ENCODE measurements around the gene PLA2G2D. TPM values are rescaled to one million over a fixed set of nuclear protein-coding genes. Genes with fewer than 3 reads are reported as not detected.

PLA2G2D gene
- total RNA-seq, 1 donor from 2014 or later, result not detected

DNA sequence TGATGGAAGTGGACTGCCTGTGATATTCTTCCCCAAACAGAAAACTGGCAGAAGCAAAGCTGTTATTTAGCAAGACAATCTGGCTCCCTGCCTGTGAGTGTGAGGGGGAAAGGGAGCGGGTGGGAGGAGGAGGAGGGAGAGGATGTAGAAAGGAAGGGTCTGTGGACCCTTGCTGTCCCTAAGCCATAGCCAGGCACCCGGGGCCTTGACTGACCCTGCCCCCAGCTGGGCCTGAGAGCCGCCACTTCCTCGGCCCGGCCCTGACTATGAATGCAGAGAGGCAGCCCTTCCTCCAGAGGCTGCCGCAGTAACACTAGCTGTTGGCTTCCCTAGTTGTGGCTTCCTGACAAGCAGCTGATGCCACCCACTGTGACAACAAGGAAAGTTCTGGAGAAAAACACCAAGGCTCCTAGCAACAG, 33.7 kb upstream of the PLA2G2D start:
- no peaks in the 10 kb centered on the region for H3K9me3 ChIP-seq (ENCODE audit: control insufficient read depth in 3 of 3, low read length in 3 of 3)
- H3K4me1 ChIP-seq (ENCODE audit: control insufficient read depth in 3 of 3, insufficient read depth in 3 of 3, low read length in 3 of 3), result peaks cover 16 to 19% (median 18%) of the 10 kb centered on the region in 3 donors
- no peak overlapping the region for H3K4me3 ChIP-seq (ENCODE audit: low read length in 3 of 3)
- peaks cover 0 to 18% (median 3%) of the 10 kb centered on the region in 3 donors for H3K27me3 ChIP-seq (ENCODE audit: control insufficient read depth in 3 of 3, insufficient read depth in 3 of 3, low read length in 3 of 3)
- peak overlapping the region in 1 of 3 donors; percentile 60 for H3K9ac ChIP-seq (ENCODE audit: low read depth in 1 of 3, low read length in 3 of 3)
- H3K27ac ChIP-seq (ENCODE audit: low read depth, low read length), result peak overlapping the region; percentile 42
- H3K36me3 ChIP-seq (ENCODE audit: control insufficient read depth in 3 of 3, insufficient read depth in 3 of 3, low read length in 3 of 3), result no peaks in the 10 kb centered on the region

DNA sequence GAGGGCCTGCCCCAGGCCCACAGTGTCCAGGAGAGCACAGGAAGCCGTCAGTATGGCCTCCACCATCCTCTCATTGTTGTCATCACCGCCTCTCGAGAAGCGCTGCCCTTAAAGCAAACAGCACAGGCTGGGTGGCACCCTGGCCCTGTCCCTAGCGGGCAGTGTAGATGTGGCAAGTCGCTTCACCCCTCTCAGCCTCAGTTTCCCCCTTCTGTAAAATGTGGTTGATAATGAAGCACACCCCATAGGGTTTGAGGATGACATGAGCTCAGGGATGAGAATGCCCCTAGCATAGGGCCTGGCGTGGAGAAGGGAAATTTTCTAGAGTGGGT, 33.2 kb upstream of the PLA2G2D start:
- Histone ChIP-seq H3K4me3 (ENCODE audit: low read length in 3 of 3) (peak overlapping the region in 1 of 3 donors; percentile 67), H3K36me3 (ENCODE audit: control insufficient read depth in 3 of 3, insufficient read depth in 3 of 3, low read length in 3 of 3) (no peaks in the 10 kb centered on the region), H3K27ac (ENCODE audit: low read depth, low read length) (peak overlapping the region; percentile 42), H3K9me3 (ENCODE audit: control insufficient read depth in 3 of 3, low read length in 3 of 3) (no peaks in the 10 kb centered on the region), H3K4me1 (ENCODE audit: control insufficient read depth in 3 of 3, insufficient read depth in 3 of 3, low read length in 3 of 3) (peaks cover 16 to 19% (median 18%) of the 10 kb centered on the region in 3 donors), H3K9ac (ENCODE audit: low read depth in 1 of 3, low read length in 3 of 3) (peak overlapping the region in 2 of 3 donors; percentile 59 to 60), H3K27me3 (ENCODE audit: control insufficient read depth in 3 of 3, insufficient read depth in 3 of 3, low read length in 3 of 3) (peaks cover 0 to 18% (median 3%) of the 10 kb centered on the region in 3 donors)

DNA sequence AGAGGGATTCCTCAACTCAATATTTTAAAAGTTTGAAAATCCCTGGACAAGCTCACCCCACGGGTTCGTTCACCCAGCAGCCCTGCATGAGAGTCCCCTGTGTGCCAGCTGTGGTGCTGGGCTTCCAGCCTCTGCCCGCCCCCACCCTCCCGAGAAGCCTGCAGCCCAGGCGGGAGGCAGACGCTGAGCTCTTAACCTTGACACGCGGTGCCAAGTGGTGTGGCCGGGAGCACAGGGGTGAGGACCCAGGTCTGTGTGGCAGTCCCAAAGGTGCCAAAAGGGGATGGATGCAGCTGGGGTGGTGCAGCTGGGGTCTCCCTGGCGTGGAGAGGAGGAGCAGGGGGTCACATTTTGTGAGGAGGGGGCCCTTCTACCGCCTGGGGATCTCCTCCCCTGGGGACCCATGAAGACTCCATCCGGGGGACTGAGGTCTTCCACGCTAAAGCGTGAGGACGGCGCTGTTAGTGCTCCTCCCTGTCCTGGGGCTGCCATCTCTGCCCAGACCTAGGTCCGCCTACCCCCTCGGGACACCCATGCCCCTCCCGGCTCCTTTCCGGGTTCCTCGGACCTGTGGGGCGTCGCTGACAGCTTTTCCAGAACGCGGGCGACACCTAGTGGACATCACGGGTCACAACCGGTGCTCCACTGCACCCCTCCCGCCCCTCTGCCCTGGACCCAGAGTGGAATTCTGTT, 32.7 kb upstream of the PLA2G2D start:
- peaks cover 0 to 18% (median 3%) of the 10 kb centered on the region in 3 donors for H3K27me3 ChIP-seq (ENCODE audit: control insufficient read depth in 3 of 3, insufficient read depth in 3 of 3, low read length in 3 of 3)
- H3K27ac ChIP-seq (ENCODE audit: low read depth, low read length), result peak overlapping the region; percentile 42
- H3K9me3 ChIP-seq (ENCODE audit: control insufficient read depth in 3 of 3, low read length in 3 of 3), result no peaks in the 10 kb centered on the region
- H3K9ac ChIP-seq (ENCODE audit: low read depth in 1 of 3, low read length in 3 of 3), result peak overlapping the region; percentile 57 to 60 (median 59)
- H3K4me3 ChIP-seq (ENCODE audit: low read length in 3 of 3), result peak overlapping the region; percentile 58 to 67 (median 62)
- H3K4me1 ChIP-seq (ENCODE audit: control insufficient read depth in 3 of 3, insufficient read depth in 3 of 3, low read length in 3 of 3), result peaks cover 15 to 19% (median 16%) of the 10 kb centered on the region in 3 donors
- no peaks in the 10 kb centered on the region for H3K36me3 ChIP-seq (ENCODE audit: control insufficient read depth in 3 of 3, insufficient read depth in 3 of 3, low read length in 3 of 3)

GRCh38 chr1:20150969-20151368, 31.6 kb upstream of the PLA2G2D start:
- Histone ChIP-seq H3K27ac (ENCODE audit: low read depth, low read length) (no peak overlapping the region), H3K4me1 (ENCODE audit: control insufficient read depth in 3 of 3, insufficient read depth in 3 of 3, low read length in 3 of 3) (peaks cover 13 to 19% (median 16%) of the 10 kb centered on the region in 3 donors), H3K9me3 (ENCODE audit: control insufficient read depth in 3 of 3, low read length in 3 of 3) (no peaks in the 10 kb centered on the region), H3K4me3 (ENCODE audit: low read length in 3 of 3) (no peak overlapping the region), H3K36me3 (ENCODE audit: control insufficient read depth in 3 of 3, insufficient read depth in 3 of 3, low read length in 3 of 3) (no peaks in the 10 kb centered on the region), H3K27me3 (ENCODE audit: control insufficient read depth in 3 of 3, insufficient read depth in 3 of 3, low read length in 3 of 3) (peaks cover 0 to 18% (median 3%) of the 10 kb centered on the region in 3 donors), H3K9ac (ENCODE audit: low read depth in 1 of 3, low read length in 3 of 3) (no peak overlapping the region)

- Histone ChIP-seq H3K4me1 (ENCODE audit: control insufficient read depth in 3 of 3, insufficient read depth in 3 of 3, low read length in 3 of 3) (peaks cover 13 to 19% (median 16%) of the 10 kb centered on the region in 3 donors), H3K36me3 (ENCODE audit: control insufficient read depth in 3 of 3, insufficient read depth in 3 of 3, low read length in 3 of 3) (no peaks in the 10 kb centered on the region), H3K9ac (ENCODE audit: low read depth in 1 of 3, low read length in 3 of 3) (no peak overlapping the region), H3K4me3 (ENCODE audit: low read length in 3 of 3) (no peak overlapping the region), H3K9me3 (ENCODE audit: control insufficient read depth in 3 of 3, low read length in 3 of 3) (no peaks in the 10 kb centered on the region), H3K27me3 (ENCODE audit: control insufficient read depth in 3 of 3, insufficient read depth in 3 of 3, low read length in 3 of 3) (peaks cover 0 to 18% (median 3%) of the 10 kb centered on the region in 3 donors), H3K27ac (ENCODE audit: low read depth, low read length) (no peak overlapping the region)
Observed at GRCh38 chr1:20150326-20150705, 31.0 kb upstream of the PLA2G2D start.

DNA sequence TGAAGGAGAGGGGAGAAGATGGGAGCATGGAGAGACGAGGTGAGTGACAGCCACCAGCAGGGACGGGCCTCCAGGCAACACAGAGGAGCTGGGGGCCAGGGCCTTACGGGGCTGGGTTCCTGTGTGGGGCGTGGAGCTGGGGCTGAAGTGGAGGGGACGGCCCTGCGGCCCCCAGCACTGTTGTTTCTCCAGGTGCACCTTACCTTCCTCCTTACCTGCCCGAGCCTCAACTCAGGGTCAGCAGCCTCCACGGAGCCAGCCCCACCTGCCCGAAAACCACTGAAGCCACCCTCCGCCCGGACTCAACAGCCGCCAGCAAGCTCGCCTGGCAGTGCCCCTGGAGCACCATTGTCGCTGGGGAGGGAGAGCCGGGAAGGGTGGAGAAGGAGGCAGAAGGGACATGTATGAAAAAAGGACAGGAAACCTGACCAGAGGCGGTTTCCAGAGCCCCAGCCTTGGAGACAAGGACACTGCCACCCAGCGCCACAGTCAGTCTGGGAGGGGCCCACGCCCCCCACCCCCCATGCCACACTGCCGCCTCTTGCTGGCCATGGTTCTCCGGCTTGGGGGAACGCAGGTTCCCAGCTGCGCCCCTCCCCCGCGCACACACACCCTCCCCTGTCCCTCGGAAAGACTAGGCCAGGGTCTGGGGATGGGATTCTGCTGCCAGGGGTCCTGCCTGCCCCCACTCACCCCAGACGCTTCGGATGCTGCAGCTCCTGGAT, 30.4 kb upstream of the PLA2G2D start:
- Histone ChIP-seq H3K4me3 (ENCODE audit: low read length in 3 of 3) (no peak overlapping the region), H3K9me3 (ENCODE audit: control insufficient read depth in 3 of 3, low read length in 3 of 3) (no peaks in the 10 kb centered on the region), H3K9ac (ENCODE audit: low read depth in 1 of 3, low read length in 3 of 3) (no peak overlapping the region), H3K4me1 (ENCODE audit: control insufficient read depth in 3 of 3, insufficient read depth in 3 of 3, low read length in 3 of 3) (peaks cover 13 to 19% (median 16%) of the 10 kb centered on the region in 3 donors), H3K27ac (ENCODE audit: low read depth, low read length) (no peak overlapping the region), H3K27me3 (ENCODE audit: control insufficient read depth in 3 of 3, insufficient read depth in 3 of 3, low read length in 3 of 3) (peaks cover 0 to 18% (median 3%) of the 10 kb centered on the region in 3 donors), H3K36me3 (ENCODE audit: control insufficient read depth in 3 of 3, insufficient read depth in 3 of 3, low read length in 3 of 3) (no peaks in the 10 kb centered on the region)

GRCh38 chr1:20148571-20149500, 29.5 kb upstream of the PLA2G2D start:
- Histone ChIP-seq H3K4me3 (ENCODE audit: low read length in 3 of 3) (no peak overlapping the region), H3K9ac (ENCODE audit: low read depth in 1 of 3, low read length in 3 of 3) (no peak overlapping the region), H3K27ac (ENCODE audit: low read depth, low read length) (no peak overlapping the region), H3K4me1 (ENCODE audit: control insufficient read depth in 3 of 3, insufficient read depth in 3 of 3, low read length in 3 of 3) (peaks cover 13 to 14% (median 14%) of the 10 kb centered on the region in 3 donors), H3K27me3 (ENCODE audit: control insufficient read depth in 3 of 3, insufficient read depth in 3 of 3, low read length in 3 of 3) (peaks cover 0 to 18% (median 8%) of the 10 kb centered on the region in 3 donors), H3K36me3 (ENCODE audit: control insufficient read depth in 3 of 3, insufficient read depth in 3 of 3, low read length in 3 of 3) (no peaks in the 10 kb centered on the region), H3K9me3 (ENCODE audit: control insufficient read depth in 3 of 3, low read length in 3 of 3) (no peaks in the 10 kb centered on the region)

- Histone ChIP-seq H3K4me1 (ENCODE audit: control insufficient read depth in 3 of 3, insufficient read depth in 3 of 3, low read length in 3 of 3) (peaks cover 12 to 13% (median 12%) of the 10 kb centered on the region in 3 donors), H3K9ac (ENCODE audit: low read depth in 1 of 3, low read length in 3 of 3) (no peak overlapping the region), H3K9me3 (ENCODE audit: control insufficient read depth in 3 of 3, low read length in 3 of 3) (no peaks in the 10 kb centered on the region), H3K27ac (ENCODE audit: low read depth, low read length) (no peak overlapping the region), H3K4me3 (ENCODE audit: low read length in 3 of 3) (no peak overlapping the region), H3K27me3 (ENCODE audit: control insufficient read depth in 3 of 3, insufficient read depth in 3 of 3, low read length in 3 of 3) (peaks cover 0 to 20% (median 8%) of the 10 kb centered on the region in 3 donors), H3K36me3 (ENCODE audit: control insufficient read depth in 3 of 3, insufficient read depth in 3 of 3, low read length in 3 of 3) (no peaks in the 10 kb centered on the region)
Observed at GRCh38 chr1:20147846-20148570, 28.7 kb upstream of the PLA2G2D start.

Data from skeletal muscle tissue (tissue), 4 donors.